HG03060 (cell line): ENCODE data around the gene NEDD1.

Experiments used
- ATAC-seq: cut with Tn5 transposase; IDR thresholded peaks from one replicate; pipeline ENCODE4 v1.9.1; 2021; ENCODE audit warnings: low read depth, moderate number of reproducible peaks; ENCODE audit not compliant: unreplicated experiment

Gene NEDD1

GRCh38 chr12:96997797-96998484 is 90.9 kb downstream of the NEDD1 start:
- ATAC-seq: no peak

GRCh38 chr12:97003276-97003675 is 96.2 kb downstream of the NEDD1 start:
- no peak for ATAC-seq
